ENCODE measurements around the gene KCNC3.

DNA sequence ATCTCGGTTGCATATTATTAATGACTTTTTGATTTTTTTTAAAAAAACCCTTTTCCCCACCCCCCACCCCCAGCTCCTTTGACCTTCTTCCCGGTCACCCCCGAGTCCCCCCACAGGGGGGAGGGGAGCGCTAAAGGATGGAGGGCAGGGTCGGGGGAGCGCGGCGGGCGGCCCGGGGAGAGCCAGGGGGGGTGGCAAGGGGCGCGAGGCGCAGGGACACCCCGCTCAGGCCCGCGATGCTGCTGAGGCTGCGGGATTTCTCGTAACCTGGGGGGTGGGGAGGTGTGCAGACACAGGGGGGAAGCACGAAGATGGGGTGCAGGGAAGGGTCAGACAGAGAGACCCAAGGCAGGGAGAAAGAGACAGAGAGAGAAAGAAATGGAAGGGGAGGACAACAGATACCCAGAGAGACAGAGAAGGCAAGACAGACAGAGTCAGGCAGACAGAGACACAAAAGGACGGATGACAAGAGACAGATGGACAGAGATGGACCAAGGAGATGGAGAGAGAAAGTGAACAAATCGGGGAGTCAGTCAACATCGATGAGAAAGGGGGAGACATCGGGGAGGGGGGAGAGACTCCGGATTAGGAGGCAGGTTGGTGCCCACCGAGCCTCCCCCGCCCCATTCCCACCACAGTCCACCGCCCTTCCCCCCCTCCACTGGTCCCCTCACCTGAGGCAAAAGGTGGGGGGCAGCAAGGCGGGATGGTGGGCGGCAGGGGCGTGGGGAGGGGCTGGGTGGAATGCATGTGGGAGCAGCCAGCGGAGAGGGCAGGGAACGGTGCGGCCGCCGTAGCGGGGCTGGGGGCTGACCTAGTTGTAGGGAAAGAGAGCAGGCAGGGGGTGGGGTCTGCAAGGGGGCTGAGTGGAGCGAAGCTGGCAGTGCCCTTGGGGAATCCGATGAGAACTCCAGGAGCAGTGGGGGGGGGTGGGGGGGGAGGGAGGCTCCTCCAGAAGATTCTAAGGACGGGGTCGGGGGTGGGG lies 14.2 kb downstream of the KCNC3 start:
- TF ChIP-seq, protein P1, sequence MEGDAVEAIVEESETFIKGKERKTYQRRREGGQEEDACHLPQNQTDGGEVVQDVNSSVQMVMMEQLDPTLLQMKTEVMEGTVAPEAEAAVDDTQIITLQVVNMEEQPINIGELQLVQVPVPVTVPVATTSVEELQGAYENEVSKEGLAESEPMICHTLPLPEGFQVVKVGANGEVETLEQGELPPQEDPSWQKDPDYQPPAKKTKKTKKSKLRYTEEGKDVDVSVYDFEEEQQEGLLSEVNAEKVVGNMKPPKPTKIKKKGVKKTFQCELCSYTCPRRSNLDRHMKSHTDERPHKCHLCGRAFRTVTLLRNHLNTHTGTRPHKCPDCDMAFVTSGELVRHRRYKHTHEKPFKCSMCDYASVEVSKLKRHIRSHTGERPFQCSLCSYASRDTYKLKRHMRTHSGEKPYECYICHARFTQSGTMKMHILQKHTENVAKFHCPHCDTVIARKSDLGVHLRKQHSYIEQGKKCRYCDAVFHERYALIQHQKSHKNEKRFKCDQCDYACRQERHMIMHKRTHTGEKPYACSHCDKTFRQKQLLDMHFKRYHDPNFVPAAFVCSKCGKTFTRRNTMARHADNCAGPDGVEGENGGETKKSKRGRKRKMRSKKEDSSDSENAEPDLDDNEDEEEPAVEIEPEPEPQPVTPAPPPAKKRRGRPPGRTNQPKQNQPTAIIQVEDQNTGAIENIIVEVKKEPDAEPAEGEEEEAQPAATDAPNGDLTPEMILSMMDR (conservative IDR thresholded peaks at IDR 0.05; ENCODE audit: low read length): no peak
- TF ChIP-seq EZH2phosphoT487 (IDR thresholded peaks at IDR 0.05; ENCODE audit: borderline replicate concordance): no peak

All from Loucy (cell line).